HG02981 (cell line): ENCODE results near the gene ATXN7L2.
"Not testable (repeated sequence)": the region's sequence is repeated elsewhere in the genome, so short reads cannot be mapped to it uniquely, and the experiment has no call there.

ENCODE experiments used
- ATAC-seq: cut with Tn5 transposase; IDR thresholded peaks from one replicate; pipeline ENCODE4 v1.9.1; 2021; ENCODE audit warnings: mild to moderate bottlenecking, moderate library complexity; ENCODE audit not compliant: unreplicated experiment

The ATXN7L2 gene

GRCh38 chr1:109483672-109484518, at the start of gene ATXN7L2:
TSS of gene ATXN7L2 (plus strand) at chr1:109483905. CDS start at chr1:109483954, 49 bp downstream.
- peak; percentile 70 for ATAC-seq

GRCh38 chr1:109434484-109434883, 49.2 kb upstream of the ATXN7L2 start:
- ATAC-seq, result no peak

GRCh38 chr1:109438798-109439297, 44.9 kb upstream of the ATXN7L2 start:
- ATAC-seq, result no peak

GRCh38 chr1:109441069-109441468, 42.6 kb upstream of the ATXN7L2 start:
- no peak for ATAC-seq

GRCh38 chr1:109443476-109443875, 40.2 kb upstream of the ATXN7L2 start:
- no peak for ATAC-seq

- no peak for ATAC-seq
These were observed 39.4 kb upstream of the ATXN7L2 start for GRCh38 chr1:109444346-109444745.

- not testable (repeated sequence) for ATAC-seq
These were observed 37.6 kb upstream of the ATXN7L2 start for GRCh38 chr1:109445949-109446695.

- no peak for ATAC-seq
These were observed 36.2 kb upstream of the ATXN7L2 start for GRCh38 chr1:109447524-109447923.

- ATAC-seq, result no peak
These were observed 29.1 kb upstream of the ATXN7L2 start for GRCh38 chr1:109454497-109455133.

GRCh38 chr1:109457819-109458218, 25.9 kb upstream of the ATXN7L2 start:
- ATAC-seq, result no peak

- no peak for ATAC-seq
These were observed 17.6 kb upstream of the ATXN7L2 start for GRCh38 chr1:109466125-109466451.

- ATAC-seq, result no peak
These were observed 17.0 kb upstream of the ATXN7L2 start, which contains the start of gene SYPL2 for GRCh38 chr1:109466452-109467300. TSS of gene SYPL2 (plus strand) at chr1:109466546. CDS start at chr1:109466844, 298 bp downstream.

- no peak for ATAC-seq
These were observed 16.4 kb upstream of the ATXN7L2 start for GRCh38 chr1:109467301-109467777.

GRCh38 chr1:109468061-109468460, 15.6 kb upstream of the ATXN7L2 start:
- ATAC-seq, result no peak

- no peak for ATAC-seq
These were observed 14.8 kb upstream of the ATXN7L2 start for GRCh38 chr1:109468903-109469302.

GRCh38 chr1:109470245-109470644, 13.5 kb upstream of the ATXN7L2 start:
- no peak for ATAC-seq

- ATAC-seq, result no peak
These were observed 10.9 kb upstream of the ATXN7L2 start for GRCh38 chr1:109472779-109473178.

- not testable (repeated sequence) for ATAC-seq
These were observed 10.2 kb upstream of the ATXN7L2 start for GRCh38 chr1:109473284-109474057.

GRCh38 chr1:109474697-109475096, 9.0 kb upstream of the ATXN7L2 start:
- ATAC-seq, result no peak
